ENCODE results near the gene IL11RA.

The IL11RA gene

GRCh38 chr9:34688329-34689115, 36.5 kb downstream of the IL11RA start:
- no peak for DNase-seq

- DNase-seq, result no peak
These were observed 37.1 kb downstream of the IL11RA start for GRCh38 chr9:34689116-34689470.

GRCh38 chr9:34689512-34689911, 37.5 kb downstream of the IL11RA start:
- DNase-seq, result no peak

- no peak for DNase-seq
These were observed 39.3 kb downstream of the IL11RA start, which contains the start of gene CCL19 for GRCh38 chr9:34690983-34691935. CCL19 (minus strand) TSS chr9:34691276; CDS start chr9:34691139, 137 bp downstream.

GRCh38 chr9:34691936-34692315, 39.9 kb downstream of the IL11RA start:
- DNase-seq, result no peak

GRCh38 chr9:34693560-34693959, 41.6 kb downstream of the IL11RA start:
- DNase-seq, result no peak

- no peak for DNase-seq
These were observed 42.8 kb downstream of the IL11RA start for GRCh38 chr9:34694811-34695210.

- DNase-seq, result peak; percentile 79
These were observed 49.2 kb downstream of the IL11RA start for GRCh38 chr9:34701023-34701768.

GRCh38 chr9:34701769-34702736, 50.1 kb downstream of the IL11RA start:
- peak; percentile 76 for DNase-seq

GRCh38 chr9:34707130-34707529, 55.1 kb downstream of the IL11RA start:
- no peak for DNase-seq

GRCh38 chr9:34709196-34709978, 57.4 kb downstream of the IL11RA start:
- no peak for DNase-seq

GRCh38 chr9:34710023-34710422, 58.0 kb downstream of the IL11RA start, which contains the start of gene CCL21:
CCL21 (minus strand) TSS chr9:34710136; CDS start chr9:34710066, 70 bp downstream.
- DNase-seq, result no peak

Measured in 8988T (cell line).